ENCODE data around the gene TUBB4B. TPM values are rescaled to one million over a fixed set of nuclear protein-coding genes. Genes with fewer than 3 reads are reported as not detected.

TUBB4B gene
- total RNA-seq, 1 donor from 2014 or later: 134 TPM

- Mint-ChIP-seq H3K27me3 (ENCODE audit: unreplicated experiment) (peaks cover 9% of the 10 kb centered on the region), H3K4me3 (ENCODE audit: unreplicated experiment) (no peak overlapping the region), H3K36me3 (ENCODE audit: low read depth, unreplicated experiment) (peaks cover 4% of the 10 kb centered on the region), H3K27ac (ENCODE audit: unreplicated experiment) (peak overlapping the region; percentile 77), H3K9me3 (ENCODE audit: unreplicated experiment) (no peaks in the 10 kb centered on the region), H3K4me1 (ENCODE audit: unreplicated experiment) (peaks cover 21% of the 10 kb centered on the region)
- TF ChIP-seq, protein P1, sequence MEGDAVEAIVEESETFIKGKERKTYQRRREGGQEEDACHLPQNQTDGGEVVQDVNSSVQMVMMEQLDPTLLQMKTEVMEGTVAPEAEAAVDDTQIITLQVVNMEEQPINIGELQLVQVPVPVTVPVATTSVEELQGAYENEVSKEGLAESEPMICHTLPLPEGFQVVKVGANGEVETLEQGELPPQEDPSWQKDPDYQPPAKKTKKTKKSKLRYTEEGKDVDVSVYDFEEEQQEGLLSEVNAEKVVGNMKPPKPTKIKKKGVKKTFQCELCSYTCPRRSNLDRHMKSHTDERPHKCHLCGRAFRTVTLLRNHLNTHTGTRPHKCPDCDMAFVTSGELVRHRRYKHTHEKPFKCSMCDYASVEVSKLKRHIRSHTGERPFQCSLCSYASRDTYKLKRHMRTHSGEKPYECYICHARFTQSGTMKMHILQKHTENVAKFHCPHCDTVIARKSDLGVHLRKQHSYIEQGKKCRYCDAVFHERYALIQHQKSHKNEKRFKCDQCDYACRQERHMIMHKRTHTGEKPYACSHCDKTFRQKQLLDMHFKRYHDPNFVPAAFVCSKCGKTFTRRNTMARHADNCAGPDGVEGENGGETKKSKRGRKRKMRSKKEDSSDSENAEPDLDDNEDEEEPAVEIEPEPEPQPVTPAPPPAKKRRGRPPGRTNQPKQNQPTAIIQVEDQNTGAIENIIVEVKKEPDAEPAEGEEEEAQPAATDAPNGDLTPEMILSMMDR (IDR thresholded peaks at IDR 0.05; ENCODE audit: unreplicated experiment): no peak
- no peak for DNase-seq (ENCODE audit: low spot score)
Measured at GRCh38 chr9:137275588-137276472, 34.7 kb downstream of the TUBB4B start.

GRCh38 chr9:137276473-137277328 lies 35.6 kb downstream of the TUBB4B start:
- TF ChIP-seq, protein P1 (IDR thresholded peaks at IDR 0.05; ENCODE audit: unreplicated experiment): no peak
- no peak overlapping the region for H3K4me3 Mint-ChIP-seq (ENCODE audit: unreplicated experiment)
- H3K27me3 Mint-ChIP-seq (ENCODE audit: unreplicated experiment): peaks cover 9% of the 10 kb centered on the region
- DNase-seq (ENCODE audit: low spot score): peak; percentile 46
- H3K27ac Mint-ChIP-seq (ENCODE audit: unreplicated experiment): peak overlapping the region; percentile 93
- H3K36me3 Mint-ChIP-seq (ENCODE audit: low read depth, unreplicated experiment): peaks cover 4% of the 10 kb centered on the region
- H3K4me1 Mint-ChIP-seq (ENCODE audit: unreplicated experiment): peaks cover 21% of the 10 kb centered on the region
- no peaks in the 10 kb centered on the region for H3K9me3 Mint-ChIP-seq (ENCODE audit: unreplicated experiment)

DNA sequence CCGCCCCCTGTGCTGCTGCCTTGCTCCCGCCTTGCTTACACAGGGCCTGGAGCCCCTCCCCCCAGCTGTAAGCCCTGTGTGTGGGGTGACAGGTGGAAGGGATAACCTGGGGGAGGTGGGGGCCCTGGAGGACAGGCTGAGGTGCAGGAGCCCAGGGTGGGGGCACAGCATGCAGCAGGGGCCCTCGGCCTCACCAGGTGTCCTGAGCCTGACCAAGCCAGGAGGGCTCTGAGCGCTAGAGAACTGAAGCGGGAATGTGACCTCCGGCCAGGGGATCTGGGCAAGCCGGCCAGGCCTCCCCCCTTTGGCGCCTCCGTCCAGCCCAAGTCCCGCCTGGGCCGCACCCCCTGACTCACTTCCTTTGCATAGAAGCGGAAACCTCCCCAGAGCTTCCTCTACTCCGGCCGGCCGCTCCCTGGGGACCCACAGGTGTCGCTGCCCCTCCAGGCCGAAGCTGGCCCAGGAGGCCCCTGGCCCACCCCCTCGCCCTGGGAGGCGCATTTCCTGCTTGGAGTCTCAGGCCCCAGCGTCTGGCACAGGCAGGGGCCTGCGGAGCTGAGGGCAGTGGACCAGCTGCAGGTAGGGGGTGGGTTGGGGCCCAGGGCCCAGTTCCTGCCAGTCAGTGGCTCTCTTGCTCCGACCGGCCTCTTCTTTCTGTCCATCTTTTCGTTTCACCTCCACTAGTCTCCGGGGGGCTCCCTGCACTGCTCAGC lies 36.4 kb downstream of the TUBB4B start, which contains the start of gene TOR4A:
Gene TOR4A (plus strand): TSS at position 398 of the 713 bp plus-strand sequence. CDS start 964 bp downstream, outside the sequence.
- TF ChIP-seq, protein P1 (IDR thresholded peaks at IDR 0.05; ENCODE audit: unreplicated experiment): no peak
- DNase-seq (ENCODE audit: low spot score): peak; percentile 86
- no peaks in the 10 kb centered on the region for H3K9me3 Mint-ChIP-seq (ENCODE audit: unreplicated experiment)
- H3K27ac Mint-ChIP-seq (ENCODE audit: unreplicated experiment): peak within 1 kb of the TSS; percentile 93
- peaks cover 12% of the 10 kb centered on the region for H3K27me3 Mint-ChIP-seq (ENCODE audit: unreplicated experiment)
- peaks cover 11% of the 10 kb centered on the region for H3K36me3 Mint-ChIP-seq (ENCODE audit: low read depth, unreplicated experiment)
- peak within 1 kb of the TSS; percentile 87 for H3K4me3 Mint-ChIP-seq (ENCODE audit: unreplicated experiment)
- H3K4me1 Mint-ChIP-seq (ENCODE audit: unreplicated experiment): peaks cover 21% of the 10 kb centered on the region

- peak; percentile 52 for DNase-seq (ENCODE audit: low spot score)
- TF ChIP-seq, protein P1 (IDR thresholded peaks at IDR 0.05; ENCODE audit: unreplicated experiment): no peak
- H3K36me3 Mint-ChIP-seq (ENCODE audit: low read depth, unreplicated experiment): peaks cover 14% of the 10 kb centered on the region
- peak overlapping the region; percentile 87 for H3K4me3 Mint-ChIP-seq (ENCODE audit: unreplicated experiment)
- H3K4me1 Mint-ChIP-seq (ENCODE audit: unreplicated experiment): peaks cover 21% of the 10 kb centered on the region
- H3K9me3 Mint-ChIP-seq (ENCODE audit: unreplicated experiment): no peaks in the 10 kb centered on the region
- H3K27me3 Mint-ChIP-seq (ENCODE audit: unreplicated experiment): peaks cover 12% of the 10 kb centered on the region
- peak overlapping the region; percentile 89 for H3K27ac Mint-ChIP-seq (ENCODE audit: unreplicated experiment)
Measured at GRCh38 chr9:137278061-137278701, 37.1 kb downstream of the TUBB4B start.

All from endothelial cell (in vitro differentiated cells).